ENCODE data around the gene TUSC2.
"Not testable (repeated sequence)": the region's sequence is repeated elsewhere in the genome, so short reads cannot be mapped to it uniquely, and the experiment has no call there.

The TUSC2 gene

GRCh38 chr3:50316657-50317242 is 11.3 kb downstream of the TUSC2 start:
- DNase-seq, result no peak

GRCh38 chr3:50314816-50315215 is 13.2 kb downstream of the TUSC2 start:
- no peak for DNase-seq

GRCh38 chr3:50314342-50314741 is 13.7 kb downstream of the TUSC2 start:
- DNase-seq, result no peak

DNA sequence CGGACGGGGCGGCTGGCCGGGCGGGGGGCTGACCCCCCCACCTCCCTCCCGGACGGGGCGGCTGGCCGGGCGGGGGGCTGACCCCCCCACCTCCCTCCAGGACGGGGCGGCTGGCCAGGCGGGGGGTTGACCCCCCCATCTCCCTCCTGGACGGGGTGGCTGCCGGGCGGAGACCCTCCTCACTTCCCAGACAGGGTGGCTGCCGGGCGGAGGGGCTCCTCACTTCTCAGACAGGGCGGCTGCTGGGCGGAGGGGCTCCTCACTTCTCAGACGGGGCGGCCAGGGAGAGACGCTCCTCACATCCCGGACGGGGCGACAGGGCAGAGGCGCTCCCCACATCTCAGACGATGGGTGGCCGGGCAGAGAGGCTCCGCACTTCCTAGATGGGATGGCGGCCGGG is 16.0 kb downstream of the TUSC2 start:
- DNase-seq, result not testable (repeated sequence)

DNA sequence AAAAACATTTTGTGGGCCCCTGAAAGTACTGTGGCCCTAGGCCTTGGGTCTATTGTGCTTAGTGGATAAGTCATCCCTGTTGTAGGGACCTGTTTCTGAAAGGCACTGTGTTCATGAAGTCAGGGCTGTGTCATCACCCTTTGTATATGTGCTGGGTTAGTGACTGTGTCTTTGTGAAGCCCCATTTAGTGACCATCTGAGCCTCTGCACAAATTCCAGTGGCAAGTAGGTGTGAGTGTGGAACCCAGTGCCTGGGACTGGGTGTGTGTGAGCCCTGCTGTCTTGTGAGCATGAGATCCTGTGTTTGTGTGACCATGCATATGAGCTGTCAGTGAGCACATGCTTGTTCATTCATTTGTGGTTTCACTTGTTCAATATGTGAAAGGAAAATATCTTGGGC is 23.4 kb downstream of the TUSC2 start:
- no peak for DNase-seq

GRCh38 chr3:50303013-50303815 is 24.8 kb downstream of the TUSC2 start, which contains the start of gene HYAL1:
HYAL1 (minus strand) TSS chr3:50303574; CDS start chr3:50302956, 618 bp downstream.
- DNase-seq, result no peak

DNA sequence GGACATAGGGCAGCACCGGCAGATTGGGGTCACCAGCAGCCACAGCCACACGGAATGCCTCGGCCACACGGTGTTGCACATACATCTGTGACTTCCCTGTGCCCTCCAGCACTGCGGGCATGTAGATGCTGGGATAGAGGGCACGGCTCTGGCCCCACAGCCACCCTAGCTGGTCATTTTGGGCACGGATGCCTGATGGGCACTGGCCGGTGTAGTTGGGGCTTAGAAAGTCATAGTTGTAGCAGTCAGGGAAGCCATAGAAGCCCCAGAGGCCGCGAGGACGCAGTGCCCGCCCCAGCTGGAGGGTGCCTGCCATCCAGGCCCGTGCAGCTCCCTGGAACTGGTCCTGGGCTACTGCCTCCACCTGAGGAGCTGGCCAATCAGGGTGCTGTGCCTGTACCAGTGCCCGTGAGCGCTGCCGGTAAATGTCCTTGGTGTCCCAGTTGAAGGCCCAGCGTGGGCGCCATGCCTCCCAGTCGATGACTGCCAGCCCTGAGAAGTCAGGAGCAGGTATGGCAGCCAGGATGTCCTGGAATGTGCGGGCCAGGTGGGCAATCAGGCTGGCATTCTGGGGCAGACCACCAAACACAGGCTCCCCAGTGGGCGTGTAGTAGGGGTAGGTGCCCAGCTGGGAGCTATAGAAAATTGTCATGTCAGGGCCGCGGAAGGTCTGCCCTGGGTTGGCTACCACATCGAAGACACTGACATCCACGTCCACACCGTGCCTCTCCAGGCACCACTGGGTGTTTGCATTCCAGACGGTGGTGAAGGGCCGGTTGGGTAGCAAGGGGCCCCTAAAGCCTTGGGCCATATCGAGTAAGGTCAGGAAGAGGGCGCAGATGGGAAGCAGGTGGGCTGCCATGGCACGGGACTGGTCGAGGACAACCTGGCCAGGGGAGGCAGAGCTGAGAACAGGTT is 25.7 kb downstream of the TUSC2 start:
- DNase-seq, result no peak

DNA sequence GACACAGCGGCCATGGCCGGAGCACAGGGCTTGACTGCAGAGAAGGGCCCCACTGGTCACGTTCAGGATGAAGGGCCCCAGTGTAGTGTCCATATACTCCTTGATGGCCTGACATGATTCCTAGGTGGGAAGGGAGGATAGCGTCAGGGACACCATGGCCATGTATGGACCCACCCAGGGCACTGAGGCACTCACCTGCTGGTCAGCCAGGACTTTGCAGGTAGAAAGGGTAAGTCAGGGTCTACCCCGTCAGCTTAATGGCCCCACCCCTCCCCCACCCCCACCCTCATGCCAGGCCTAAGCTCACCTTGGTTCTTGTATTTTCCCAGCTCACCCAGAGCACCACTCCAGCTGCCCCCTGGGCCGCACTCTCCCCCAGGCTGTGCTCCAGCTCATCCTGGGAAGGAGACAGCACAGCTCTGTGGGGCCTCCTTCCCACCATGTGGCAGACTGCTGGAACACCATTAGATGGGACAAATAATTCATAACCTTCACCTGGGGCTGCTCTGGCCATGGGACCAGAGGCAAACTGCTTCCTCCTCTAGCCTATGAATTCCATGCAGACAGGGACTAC is 27.3 kb downstream of the TUSC2 start:
- DNase-seq, result no peak

DNA sequence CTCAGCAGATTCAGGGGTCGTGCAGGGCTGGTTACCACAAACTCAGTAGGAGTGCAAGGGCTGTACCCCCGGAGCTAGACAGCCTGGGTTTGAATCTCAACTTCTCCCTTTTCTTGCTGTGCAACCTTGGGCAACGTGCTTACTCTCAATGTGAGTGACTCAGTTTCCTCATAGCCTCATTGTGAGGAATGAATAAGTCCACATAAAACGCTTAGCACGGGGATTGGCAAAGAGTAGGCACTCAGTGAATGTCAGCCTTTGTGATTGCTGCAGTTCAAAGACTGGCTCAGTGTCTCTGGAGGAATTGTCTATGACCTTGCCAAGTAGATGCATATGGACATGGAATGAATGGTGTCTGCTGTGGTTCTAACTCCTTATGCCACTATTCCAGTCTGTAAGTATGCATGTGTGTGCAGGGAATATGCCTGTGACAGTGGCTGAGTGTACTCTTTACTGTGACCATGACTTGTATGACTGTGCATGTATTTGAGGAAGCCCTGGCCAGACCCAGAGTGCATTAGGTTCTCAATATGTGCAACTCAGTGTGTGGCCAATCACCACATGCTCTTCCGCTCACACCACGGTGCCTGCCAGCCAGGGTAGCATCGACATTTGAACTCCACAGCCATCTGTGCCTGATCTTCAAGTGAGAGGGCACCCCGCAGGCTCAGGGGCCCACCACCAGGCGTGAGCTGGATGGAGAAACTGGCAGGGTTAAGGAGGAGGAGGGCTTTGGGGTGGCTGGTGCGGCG is 27.9 kb downstream of the TUSC2 start:
- no peak for DNase-seq

- no peak for DNase-seq
Measured at GRCh38 chr3:50299638-50299928, 28.4 kb downstream of the TUSC2 start.

DNA sequence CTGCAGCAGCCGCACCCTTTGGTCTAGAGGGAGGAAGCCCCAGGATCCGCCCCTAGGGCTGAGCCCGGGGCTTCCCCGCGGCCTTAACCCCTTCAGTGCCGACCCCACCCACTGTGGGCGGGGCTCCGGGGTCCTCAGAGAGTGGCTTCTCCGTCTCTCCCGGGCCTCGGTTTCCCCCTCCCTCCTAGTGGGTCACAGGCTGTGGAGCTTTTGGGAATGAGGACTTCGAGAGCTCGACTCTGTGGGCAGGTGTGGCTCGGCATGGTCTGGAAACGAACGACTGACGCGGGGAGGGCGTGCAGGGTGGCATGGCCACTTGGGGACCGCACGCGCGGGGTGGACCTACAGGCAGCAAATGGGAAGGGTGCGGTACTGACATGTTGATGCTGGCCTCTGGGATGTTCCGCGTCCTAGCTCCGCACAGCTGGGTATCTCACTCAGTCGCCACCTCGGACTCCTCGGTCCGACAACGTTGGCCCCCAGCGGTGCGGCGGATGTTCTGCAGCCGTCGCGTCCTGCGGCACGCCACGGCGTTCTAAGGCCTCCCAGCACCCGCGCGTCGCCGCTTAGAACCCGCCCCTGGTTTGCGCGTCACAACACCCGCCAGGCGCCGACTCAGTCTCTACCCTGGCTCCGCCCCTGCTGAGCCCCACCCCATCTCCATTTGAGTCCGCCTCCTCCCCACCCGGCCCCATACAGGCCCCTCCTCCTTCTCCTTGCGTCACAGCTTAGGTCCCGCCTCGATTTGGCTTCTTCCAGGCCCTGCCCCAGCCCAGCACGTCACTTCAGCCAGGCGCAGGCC is 29.0 kb downstream of the TUSC2 start, which contains the start of the genes HYAL3 and NAA80:
HYAL3 (minus strand) TSS at position 570 of the 802 bp plus-strand sequence. CDS start 3,803 bp downstream, outside the sequence.
NAA80 (minus strand) TSS at position 570 of the 802 bp plus-strand sequence. CDS start 1,942 bp downstream, outside the sequence.
- peak; percentile 88 to 89 for DNase-seq

DNA sequence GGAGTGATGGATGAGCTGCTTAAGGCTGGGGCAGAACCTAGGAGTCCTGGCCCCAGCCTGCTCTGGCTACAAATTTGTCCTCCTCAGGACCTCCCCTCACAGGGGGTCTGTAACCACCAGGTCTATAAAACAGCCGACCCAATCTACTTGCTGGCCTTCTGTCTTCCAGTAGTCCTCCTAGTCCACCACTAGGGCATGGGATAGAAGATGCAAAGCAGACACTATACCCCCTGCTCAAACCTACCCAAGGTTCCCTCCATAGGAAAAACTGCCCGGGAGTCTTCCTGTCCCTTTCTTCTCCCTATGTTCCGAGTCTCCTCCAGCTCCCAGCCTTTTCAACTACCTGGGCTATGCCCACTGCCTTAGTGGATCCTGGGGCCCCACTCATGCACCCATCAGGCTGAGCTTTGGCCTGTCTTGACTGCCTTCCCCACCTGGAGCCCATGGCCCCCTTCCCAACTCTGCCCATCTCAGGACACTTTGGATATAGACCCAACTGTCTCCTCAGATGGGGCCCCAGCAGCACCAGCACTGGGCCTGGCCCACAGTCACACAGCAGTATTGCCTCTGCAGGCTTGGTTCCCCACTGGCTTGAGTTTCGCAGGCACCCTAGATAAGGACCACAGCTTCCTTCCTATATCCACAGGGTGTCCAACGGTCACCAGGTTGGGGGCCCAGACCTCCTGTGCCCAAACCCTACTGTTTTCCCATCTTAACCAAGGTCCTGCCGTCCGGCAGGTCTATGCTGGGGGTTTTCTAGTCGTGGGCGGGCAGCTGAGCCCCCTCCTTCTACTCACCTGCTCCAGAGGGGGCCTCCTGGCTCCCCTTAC is 29.9 kb downstream of the TUSC2 start:
- DNase-seq, result no peak

DNA sequence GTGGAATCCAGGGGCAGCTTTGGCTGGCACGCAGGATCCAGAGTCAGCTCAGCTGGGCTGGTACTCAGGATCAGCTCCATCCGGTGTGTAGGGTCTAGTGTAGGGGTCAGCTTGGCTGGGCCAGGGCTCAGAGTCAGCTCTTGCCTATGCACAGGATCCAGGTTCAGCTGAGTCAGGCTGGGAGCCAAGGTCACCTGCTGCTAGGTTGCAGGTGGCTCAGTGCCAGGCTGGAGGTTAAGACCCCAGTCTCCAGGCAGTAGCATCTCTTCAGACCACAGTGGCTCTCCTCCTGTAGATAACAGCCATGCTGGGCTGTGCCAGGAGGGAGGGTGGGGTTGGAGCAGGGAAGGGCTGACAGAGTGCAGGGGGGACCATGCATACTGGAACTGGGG is 30.6 kb downstream of the TUSC2 start:
- no peak for DNase-seq

DNA sequence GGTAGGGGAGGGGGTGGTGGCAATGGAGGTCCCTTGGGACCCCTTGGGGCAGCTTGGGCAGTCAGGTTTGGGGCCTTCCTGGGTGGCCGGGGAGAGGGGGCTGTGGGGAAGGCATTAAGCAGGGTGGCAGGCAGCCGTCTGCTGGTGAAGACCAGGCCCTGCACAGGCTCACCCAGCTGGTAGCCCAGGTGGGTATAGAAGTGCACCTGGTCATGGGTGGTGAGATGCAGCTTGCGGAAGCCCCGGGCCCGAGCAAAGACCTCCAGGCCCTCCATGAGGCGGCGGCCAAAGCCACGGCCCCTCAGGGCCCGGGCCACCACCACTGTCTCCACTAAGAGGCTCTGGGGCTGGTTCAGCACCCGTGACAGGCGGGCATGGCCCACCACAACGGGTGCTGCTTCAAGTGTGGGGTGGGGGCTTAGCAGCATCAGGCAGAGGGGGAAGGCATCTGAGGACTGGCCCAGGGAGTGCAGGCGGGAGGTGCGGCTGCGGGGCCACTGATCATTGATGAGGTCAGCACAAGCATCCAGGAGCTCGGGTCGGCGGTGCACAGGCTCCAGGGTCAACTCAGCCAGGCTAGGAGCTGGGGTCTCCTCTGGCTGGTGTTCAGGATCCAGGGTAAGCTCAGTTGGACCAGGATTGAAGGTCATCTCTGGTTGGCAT is 31.2 kb downstream of the TUSC2 start:
- DNase-seq, result no peak

- no peak for DNase-seq
Measured at GRCh38 chr3:50295553-50296431, 32.2 kb downstream of the TUSC2 start.

- no peak for DNase-seq
Measured at GRCh38 chr3:50294492-50295403, 33.3 kb downstream of the TUSC2 start.

GRCh38 chr3:50294089-50294488 is 33.9 kb downstream of the TUSC2 start:
- no peak for DNase-seq
